GDM1 (cell line): Measurements from ENCODE around the gene OR2T35.
"Not testable (repeated sequence)": the region's sequence is repeated elsewhere in the genome, so short reads cannot be mapped to it uniquely, and the experiment has no call there.

Source experiments
- DNase-seq: peaks from one replicate; lab custom pipeline; 2025; lab: John Stamatoyannopoulos, UW

Gene OR2T35, protein sequence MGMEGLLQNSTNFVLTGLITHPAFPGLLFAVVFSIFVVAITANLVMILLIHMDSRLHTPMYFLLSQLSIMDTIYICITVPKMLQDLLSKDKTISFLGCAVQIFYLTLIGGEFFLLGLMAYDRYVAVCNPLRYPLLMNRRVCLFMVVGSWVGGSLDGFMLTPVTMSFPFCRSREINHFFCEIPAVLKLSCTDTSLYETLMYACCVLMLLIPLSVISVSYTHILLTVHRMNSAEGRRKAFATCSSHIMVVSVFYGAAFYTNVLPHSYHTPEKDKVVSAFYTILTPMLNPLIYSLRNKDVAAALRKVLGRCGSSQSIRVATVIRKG

DNA sequence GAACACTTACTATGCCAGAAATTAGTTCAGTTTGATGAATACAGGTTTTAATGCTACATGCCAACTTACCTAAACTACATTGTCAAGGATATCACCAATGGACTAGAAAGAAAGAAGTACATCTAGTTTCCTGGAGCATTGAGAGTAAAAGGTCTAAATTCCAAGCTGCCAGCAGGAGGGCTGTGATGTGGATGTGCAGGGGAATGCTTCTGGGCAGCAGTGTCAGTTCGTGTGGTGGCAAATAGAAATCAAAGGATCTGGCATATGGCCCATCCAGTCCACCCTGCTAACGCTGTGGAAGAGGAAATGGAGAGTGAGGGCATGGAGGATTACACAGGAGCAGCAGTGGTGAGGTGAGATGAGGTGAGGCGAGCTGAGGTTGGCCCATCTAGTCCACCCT, at the start of gene OR2T35:
TSS of gene OR2T35 (minus strand) at position 101 of the 400 bp plus-strand sequence. CDS start 6,020 bp downstream, outside the sequence.
- DNase-seq = not testable (repeated sequence)

DNA sequence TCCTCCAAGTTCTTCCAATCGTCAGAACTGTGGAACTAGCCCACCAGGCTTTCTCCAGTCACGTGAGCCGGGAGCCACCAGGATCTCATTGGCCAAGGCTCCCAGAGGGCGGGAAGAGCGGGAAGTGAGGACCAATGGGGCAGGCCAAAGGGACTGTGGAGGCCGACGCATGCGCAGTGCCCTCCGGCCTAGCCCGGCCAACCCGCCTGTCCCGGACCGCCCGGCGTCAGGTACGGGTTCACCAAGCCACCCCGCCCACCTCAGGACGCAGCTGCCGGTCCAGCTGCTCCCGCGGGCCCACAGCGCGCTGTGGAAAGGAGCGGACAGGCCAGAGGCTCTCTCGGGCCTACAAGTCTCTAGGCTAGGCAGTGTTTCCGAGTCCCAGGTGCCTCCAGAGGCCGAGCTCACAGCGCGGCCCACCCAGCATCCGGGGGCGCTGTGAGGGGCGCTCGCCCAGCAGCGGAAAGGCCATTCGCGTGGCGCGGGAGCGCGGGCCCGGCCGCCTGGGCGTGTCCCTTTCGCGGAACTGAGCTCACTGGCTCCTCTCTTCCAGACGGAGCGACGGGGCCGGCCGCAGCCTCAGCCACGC, 46.6 kb upstream of the OR2T35 start:
- no peak for DNase-seq

DNA sequence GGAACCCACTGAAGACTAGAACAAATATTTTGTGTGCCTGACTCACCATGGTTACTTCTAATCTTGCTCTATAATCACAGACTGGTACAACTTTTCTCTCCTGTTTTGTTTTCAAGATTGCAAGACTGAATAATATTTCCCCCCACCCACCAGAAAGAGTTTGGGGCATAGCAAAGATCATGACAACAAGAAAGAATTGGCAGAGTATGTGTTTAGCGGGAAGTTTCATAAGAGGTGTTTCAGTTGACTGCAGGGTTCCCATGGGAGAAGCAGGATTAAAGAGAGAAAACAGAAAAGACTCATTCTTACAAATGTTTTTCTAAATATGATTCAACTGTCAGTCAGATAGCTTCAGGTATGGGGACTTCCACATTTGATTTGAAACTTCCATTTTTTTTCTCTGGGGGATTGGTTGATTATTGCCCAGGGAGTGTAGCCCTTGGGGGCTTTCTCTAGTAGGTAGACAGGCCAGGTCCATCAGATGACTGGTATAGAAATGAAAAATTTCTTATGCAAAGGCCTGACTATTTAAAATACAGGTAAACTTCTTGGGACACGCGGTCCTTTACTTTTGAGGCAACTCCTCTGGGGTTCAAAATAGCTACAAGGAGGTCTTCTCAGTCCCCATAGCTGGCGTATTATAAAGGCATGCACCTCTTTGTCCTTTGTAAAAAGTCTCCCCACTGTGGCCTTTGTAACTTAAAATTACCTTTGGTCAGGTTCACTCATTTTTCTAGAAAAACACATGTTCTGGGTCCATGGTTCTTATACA, 43.6 kb upstream of the OR2T35 start:
- no peak for DNase-seq

DNA sequence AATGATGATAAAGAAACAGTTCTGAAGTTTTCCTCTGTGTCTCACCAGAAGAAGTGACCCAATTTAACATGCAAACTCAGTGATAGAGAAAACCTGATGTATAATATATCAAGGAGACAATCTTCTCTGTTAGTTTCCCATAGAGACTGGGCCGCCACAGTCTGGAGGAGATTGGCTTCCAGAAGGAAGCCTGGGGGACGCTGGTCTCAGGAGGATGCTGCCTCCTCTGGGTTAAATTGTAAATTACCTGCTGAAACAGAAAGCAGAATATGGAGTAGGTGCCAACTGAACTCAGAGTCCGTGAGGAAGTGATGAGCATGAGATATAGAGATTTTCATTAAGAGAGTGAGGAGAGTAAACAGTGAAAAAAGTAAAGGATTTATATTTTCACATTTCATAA, 41.7 kb upstream of the OR2T35 start:
- no peak for DNase-seq

DNA sequence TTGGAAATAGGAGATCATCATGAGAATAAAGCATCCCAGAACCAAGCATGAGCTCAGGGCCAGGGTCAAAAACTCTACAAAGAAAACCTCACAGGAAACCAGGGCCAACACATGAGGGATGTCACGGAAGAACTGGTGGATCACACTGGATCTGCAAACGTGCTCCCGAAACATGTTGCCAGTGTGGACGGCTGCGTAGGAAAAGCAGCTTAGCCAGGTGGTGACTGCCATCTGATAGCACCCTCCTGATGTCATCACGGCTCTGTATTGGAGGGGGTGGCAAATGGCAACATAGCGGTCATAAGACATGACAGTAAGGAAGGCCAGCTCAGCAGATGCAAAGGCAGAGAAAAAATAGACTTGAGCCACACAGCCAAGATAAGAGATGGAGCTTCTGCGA, 36.6 kb upstream of the OR2T35 start:
- no peak for DNase-seq

DNA sequence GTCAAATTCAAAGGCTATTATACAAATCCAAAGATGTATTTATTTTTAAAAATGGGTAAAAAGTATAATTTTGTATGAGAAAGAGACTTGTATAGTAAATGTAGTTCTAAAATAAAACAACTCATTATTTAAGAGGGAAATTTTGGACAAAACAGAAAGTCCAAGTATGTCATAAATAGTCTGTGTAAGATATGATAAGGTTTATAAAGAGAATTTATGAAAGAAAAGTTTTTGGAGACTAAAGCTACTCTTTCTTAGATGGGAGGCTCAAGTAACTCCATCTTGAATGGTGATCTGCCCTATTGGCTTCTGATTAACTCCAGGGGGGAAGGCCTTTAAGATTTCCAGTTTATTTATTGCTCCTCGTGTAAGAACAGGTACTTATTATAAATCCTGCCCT, 24.9 kb upstream of the OR2T35 start:
- no peak for DNase-seq

DNA sequence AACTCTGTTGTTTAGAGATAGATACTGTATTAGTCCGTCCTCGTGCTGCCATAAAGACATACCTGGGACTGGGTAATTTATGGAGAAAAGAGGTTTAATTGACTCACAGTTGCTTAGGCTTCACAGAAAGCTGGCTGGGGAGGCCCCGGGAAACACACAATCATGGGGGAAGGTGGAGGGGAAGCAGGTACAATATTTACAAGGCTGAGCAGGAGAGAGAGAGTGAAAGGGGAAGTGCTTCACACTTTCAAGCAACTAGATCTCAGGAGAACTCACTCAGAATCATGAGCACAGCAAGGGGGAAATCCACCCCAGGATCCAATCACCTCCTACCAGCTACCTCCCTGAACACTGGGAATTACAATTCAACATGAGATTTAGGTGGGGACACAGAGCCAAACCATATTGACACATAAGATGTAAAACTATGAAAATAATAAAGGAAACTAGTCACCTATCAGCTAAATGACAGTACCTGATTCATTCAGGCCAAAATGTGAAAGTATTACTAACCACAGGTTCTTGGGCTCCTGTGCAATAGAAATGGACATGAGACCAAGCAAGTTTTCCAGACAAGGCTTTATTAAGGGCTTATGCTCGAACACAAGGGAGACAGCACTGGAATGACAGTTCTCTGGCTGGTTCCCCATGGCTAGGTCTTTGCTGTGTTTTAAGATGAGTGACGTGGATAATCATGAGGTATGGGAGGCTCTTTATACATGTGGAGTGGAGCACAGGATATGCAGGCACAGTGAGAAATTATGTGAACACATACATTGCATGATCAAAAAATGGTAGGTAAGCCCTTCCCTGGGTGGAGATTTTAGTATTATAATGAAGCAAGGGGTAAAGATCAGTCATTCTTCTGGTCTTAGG, 18.6 kb upstream of the OR2T35 start:
- not testable (repeated sequence) for DNase-seq

DNA sequence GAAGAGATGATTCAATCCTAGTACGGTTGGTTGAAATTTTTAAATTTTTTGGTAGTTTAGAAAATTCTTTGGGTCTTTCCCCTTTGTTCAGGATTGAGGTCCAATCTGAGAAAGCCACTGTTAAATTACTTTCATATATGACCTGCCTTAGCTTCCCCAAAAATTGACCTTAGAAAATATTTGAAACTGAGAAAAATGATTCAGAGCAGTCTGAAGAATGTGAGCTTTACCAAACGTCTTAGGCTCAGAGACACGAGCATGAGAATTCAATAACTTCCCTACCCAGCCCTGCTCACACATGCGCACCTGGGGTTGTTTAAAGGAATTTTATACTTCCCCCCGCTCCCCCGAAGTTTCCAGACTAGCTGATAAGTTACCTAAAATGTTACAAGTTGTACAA, 11.7 kb upstream of the OR2T35 start:
- DNase-seq = not testable (repeated sequence)

DNA sequence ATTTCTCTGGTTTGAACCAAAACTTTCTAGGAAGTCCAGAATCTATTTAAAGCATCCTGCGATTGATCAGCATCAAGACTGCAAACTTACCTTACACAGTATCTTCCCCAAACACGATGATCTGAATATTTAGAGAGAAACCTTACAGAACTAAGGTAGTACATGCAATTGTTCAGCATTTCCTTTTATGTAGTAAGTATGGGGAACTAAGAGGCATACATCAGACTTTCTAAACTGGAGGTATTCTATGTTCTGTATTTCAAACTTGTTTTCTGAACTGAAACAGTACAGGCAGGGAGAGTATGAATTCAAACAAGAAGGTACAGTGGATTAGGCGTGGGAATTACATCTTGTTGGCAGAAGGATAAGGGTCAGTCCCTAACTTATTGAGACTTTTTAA, 10.3 kb upstream of the OR2T35 start, which contains the start of gene OR2T27:
TSS of gene OR2T27 (minus strand) at position 175 of the 400 bp plus-strand sequence. CDS start 4,644 bp downstream, outside the sequence.
- DNase-seq = not testable (repeated sequence)

DNA sequence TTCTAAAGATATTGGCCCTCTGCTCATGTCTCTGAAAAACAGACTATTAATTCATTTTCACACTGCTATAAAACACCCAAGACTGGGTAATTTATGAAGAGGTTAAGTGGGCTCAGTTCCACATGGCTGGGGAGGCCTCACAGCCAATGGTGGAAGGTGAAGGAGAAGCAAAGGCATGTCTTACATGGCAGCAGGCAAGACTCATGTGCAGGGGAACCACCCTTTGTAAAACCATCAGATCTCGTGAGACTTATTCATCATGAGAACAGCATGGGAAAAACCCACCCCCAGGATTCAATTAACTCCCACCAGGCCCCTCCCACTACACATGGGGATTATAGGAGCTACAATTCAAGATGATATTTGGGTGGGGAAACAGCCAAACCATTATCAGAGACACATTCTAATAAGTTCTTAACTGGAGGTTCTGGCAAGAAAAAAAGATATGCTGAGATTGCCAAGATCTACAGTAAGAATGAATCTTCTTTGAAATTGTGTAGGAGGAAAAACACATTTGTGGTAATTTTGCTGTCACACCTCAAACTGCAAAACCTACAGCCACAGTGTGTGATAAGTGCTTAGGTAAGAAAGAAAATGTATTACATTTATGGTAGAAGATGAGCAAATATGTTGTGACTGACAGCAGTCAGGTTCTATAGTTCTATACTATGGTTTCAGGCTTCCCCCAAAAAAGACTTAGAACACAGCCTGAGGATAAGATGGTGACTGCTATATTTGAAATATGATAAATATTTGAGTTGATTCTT, 3.9 kb upstream of the OR2T35 start:
- not testable (repeated sequence) for DNase-seq

DNA sequence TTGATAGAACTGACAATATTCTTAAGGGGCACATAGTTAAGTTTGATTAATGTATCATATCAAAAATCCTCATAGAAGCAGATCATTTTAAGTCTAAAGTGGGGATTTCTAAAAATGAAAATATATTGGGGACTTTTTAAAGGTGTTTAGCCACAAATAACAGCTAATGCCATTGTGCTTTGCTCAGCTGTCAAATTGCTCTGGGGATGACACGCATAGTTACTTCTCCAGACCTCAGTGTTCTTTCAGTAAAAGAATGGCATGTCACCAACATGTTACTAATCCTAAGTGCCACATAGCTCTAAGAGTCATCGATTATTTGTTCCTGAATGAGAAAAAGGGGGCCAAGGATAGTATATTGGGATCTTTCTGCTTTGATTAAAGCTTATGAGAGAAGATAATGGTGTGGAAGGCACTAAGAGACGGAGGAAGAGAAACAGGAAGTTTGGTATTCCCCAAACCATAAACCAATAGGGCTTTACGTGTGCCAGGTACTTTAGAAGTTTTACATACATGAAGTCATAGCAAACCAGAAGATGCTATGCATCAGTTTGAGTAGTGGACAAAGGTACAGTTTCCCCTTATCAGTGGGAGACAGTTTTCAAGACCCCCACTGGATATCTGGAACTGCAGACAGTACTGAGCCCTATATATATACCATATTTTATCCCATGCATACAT, 2.0 kb downstream of the OR2T35 start:
- DNase-seq = not testable (repeated sequence)

DNA sequence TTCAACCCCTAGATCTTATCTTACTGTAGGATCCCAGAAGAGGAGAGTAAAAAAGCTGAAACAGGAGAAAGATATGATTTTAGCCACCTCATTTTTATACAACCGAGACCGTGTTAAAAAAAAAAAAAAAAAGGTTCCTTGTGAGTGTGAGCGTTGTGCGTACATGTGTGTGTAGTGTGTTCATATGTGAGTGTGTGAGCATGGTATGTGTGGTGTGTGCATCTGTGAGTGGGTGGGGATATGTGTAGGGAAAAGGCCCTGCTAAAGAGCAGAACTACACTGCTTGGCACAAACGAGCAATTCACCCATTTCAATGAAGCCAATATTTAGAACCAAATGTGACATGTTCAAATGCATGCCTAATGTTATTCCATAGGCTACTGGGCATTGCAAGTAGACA, 3.5 kb downstream of the OR2T35 start:
- DNase-seq = not testable (repeated sequence)

DNA sequence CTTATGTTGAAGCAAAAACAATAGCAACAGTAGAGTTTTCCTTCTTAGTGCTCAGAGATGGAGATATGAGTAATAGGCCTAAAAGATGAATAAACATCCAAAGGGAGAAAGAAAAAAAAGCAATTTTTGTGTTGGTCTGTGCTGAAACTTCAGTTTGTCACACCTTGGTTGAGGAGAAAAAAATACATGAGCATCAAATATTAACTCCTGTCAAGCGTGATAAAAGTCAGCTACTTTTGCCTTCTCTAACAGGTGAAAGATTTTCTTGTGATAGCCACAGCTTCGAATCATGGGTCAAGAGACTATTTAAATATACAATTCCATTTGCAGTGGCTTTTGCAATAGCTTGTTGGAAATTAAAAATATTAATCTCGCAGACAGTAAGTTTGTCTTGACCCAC, 4.2 kb downstream of the OR2T35 start:
- not testable (repeated sequence) for DNase-seq

DNA sequence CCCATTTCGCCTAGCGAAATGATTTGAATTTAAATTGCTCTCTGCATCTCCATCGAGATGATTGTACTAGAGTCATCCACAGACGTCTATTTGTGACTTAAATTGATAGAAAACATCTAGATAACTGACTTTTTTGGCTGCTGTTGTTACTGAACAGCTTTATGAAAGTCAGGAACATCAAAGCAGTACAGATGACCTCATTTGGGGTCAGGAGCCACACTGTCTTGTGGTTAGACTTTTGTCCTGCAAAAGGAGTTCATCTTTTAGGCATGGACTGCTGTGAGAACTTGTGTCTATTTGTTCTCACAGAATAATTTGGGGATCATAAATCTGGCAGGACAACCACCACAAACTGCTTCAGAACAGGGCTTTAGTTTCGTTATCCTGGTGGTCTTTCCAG, 5.4 kb downstream of the OR2T35 start:
- DNase-seq = not testable (repeated sequence)

DNA sequence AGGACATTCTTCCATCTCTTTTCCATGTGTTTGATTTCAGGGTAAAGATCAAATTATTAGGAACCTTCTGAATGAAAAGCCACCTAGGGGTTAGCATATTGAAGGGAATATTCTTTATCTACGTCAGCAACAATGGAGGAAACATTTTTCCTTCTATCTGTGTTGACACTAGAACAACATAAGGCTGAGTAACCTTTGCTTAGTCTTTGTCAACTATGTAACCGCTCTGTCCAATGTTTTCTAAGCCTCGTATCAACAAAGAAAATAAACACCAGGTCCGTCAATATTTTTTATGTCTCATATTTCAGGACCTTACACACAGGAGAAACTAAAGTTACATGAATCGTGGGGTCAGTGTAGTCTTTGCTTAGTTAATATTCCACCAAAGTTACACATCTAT, 8.5 kb downstream of the OR2T35 start:
- not testable (repeated sequence) for DNase-seq

DNA sequence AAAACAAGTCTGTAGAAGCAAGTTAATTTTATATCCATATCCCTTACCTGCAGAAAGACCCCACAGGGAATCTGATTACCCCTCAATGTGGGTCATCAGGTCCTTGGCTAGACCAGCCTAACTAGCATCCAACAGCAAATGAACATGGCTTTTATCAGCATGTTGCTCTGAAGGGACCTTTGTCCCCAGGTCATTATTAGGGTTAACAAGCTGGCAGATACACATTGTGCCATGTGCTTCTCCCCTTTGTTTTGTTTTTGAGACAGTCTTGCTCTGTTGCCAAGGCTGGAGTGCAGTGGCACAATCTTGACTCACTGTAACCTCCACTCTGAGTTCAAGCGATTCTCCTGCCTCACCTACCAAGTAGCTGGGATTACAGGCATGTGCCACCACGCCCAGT, 10.1 kb downstream of the OR2T35 start, which contains the start of gene OR2T11:
TSS of gene OR2T11 (minus strand) at position 101 of the 400 bp plus-strand sequence. CDS start 7,963 bp downstream, outside the sequence.
- DNase-seq = not testable (repeated sequence)

DNA sequence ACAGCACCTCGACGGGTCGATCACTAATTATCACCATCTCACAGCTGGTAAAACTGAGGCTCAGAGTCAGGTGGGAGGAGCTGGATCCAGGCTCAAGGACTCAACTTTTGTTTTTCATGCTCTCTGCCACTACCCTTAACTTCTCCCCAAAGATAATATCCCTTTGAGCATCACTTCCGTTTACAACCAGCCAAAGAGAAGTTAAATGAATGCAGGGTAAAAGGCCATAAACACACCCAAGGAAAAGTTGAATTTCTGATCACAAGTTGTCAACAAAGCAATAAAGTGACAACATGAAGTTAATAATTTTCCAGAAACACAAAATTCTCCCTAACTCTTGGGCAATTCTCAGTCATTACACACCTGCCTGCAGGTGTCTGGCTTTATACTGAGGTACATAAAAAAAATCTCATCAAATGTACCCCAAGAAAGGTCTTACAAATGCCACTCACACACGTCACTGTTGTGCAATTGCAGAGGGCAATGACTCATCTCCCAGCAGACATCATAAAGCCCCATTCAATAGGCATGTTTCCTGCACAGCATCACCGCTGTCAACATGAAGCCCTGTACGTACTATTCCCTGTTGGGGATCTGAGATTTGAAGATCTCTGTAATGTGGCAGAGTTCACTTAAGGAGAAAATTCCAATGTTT, 13.6 kb downstream of the OR2T35 start:
- DNase-seq = no peak

DNA sequence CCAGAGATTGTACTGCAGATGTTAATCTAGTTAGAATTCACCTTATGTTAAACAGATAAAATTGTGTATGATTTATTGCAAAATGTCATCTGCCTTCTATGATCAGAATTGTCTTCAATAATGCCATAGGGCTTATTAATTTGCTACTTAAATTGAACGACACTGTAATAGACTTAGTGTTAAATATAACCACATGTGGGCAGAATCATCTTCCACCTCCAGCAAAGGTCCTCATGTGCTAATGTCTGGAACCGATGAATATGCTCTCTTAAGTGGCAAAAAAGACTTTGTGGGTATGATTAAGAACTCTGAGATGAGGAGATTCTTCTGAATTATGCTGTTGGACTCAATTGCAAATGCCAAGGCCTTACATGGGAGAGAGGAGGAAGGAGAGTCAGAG, 14.5 kb downstream of the OR2T35 start:
- DNase-seq = no peak

DNA sequence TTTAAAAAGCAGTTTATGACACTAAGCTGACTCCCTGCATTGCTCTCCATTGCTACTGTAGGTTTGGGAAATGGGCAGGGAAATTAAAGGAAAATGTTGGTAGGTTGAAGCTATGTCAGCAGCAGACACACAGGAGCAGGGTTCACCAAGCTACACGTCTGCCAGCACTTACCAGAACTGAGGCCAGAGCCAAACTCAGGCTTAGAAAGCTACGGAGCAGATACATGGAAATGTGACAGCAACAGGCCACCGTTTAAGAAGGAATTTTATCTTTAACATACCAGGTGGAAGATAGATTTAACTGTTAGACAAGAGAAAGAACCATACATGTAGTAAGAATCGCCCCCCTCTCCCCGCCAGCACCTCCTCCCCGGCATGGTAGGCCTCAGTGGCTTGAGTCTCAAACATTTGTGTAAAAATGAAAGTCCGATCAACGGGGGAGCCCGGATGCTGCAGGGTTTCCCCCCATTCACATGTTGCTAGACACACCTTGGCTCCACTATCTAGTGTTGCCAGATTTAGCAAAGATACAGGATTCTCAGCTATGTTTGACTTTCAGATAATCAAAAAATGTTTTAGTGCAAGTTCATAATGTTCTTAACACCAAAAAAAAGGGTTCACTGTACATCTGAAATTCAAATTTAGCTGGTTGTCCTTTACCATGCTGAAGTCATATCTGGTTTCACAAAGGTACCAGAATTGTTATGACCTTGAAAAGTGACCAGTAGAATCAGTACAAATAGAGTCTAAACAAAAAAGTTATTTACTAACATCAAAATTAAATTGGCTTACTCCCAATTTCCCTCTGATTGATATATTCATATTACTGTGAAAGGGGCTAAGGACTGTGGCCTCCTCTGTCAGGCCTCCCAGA, 16.9 kb downstream of the OR2T35 start:
- no peak for DNase-seq
